Common myeloid progenitor, CD34-positive (primary cell): ENCODE results near the gene DIP2C.
"Not testable (repeated sequence)": the region's sequence is repeated elsewhere in the genome, so short reads cannot be mapped to it uniquely, and the experiment has no call there.

Source experiments
- CTCF ChIA-PET: fragments of 350-600 bp; sonication (Branson Sonifier 250); formaldehyde crosslinking; loops from one replicate; lab custom pipeline; 2021; ENCODE audit warnings: antibody characterized with exemption; lab: Charles Lee
- POLR2A ChIA-PET: fragments of 350-600 bp; sonication (Branson Sonifier 250); formaldehyde crosslinking; loops from one replicate; lab custom pipeline; 2021; ENCODE audit warnings: antibody characterized with exemption; lab: Charles Lee
- DNase-seq, 3 donors: peaks; one replicate each; pipeline versions ENCODE4 v3.0.0 to v3.0.0-alpha.2; 2013
- H3K27ac ChIP-seq, 2 experiments: 1 replicate in 1 of 2; 2 replicates in 1 of 2; pipeline ENCODE4 v1.7.0; 2013; ENCODE audit warnings: inconsistent platforms in 2 of 2, low read length in 2 of 2, mild to moderate bottlenecking in 2 of 2, low read depth in 1 of 2, moderate library complexity in 1 of 2; ENCODE audit not compliant: severe bottlenecking in 2 of 2, insufficient read depth in 1 of 2, poor library complexity in 1 of 2
- H3K27me3 ChIP-seq, 5 experiments: replicated peaks in 2 of 5; 1 replicate in 3 of 5; 2 replicates in 2 of 5; pipeline versions ENCODE4 v1.6.1 to v1.7.0; 2013; ENCODE audit warnings: low read length in 4 of 5, mild to moderate bottlenecking in 2 of 5, moderate library complexity in 2 of 5, inconsistent platforms in 1 of 5; ENCODE audit not compliant: insufficient read depth in 5 of 5, control insufficient read depth in 4 of 5
- H3K36me3 ChIP-seq, 4 experiments: 1 replicate in 2 of 4; 2 replicates in 2 of 4; pipeline versions ENCODE4 v1.6.1 to v1.7.0; 2013; ENCODE audit warnings: low read length in 3 of 4, control low read depth in 1 of 4, mild to moderate bottlenecking in 1 of 4; ENCODE audit not compliant: control insufficient read depth in 4 of 4, insufficient read depth in 4 of 4
- H3K4me1 ChIP-seq, 4 experiments: 1 replicate in 3 of 4; 2 replicates in 1 of 4; pipeline versions ENCODE4 v1.6.1 to v1.7.1; 2013; ENCODE audit warnings: low read length in 3 of 4, mild to moderate bottlenecking in 3 of 4, control low read depth in 1 of 4, inconsistent platforms in 1 of 4, moderate library complexity in 1 of 4; ENCODE audit not compliant: control insufficient read depth in 4 of 4, insufficient read depth in 4 of 4; ENCODE audit errors: control extremely low read depth in 1 of 4
- H3K4me3 ChIP-seq, 7 experiments: 1 replicate in 4 of 7; 2 replicates in 3 of 7; pipeline versions ENCODE4 v1.5.1 to v1.7.0; 2013; ENCODE audit warnings: mild to moderate bottlenecking in 7 of 7, low read length in 6 of 7, moderate library complexity in 6 of 7, inconsistent platforms in 2 of 7, low read depth in 2 of 7, control low read depth in 1 of 7; ENCODE audit not compliant: insufficient read depth in 4 of 7, control insufficient read depth in 1 of 7; ENCODE audit errors: extremely low read depth in 1 of 7
- H3K9me3 ChIP-seq, 5 experiments: 1 replicate in 4 of 5; 2 replicates in 1 of 5; pipeline versions ENCODE4 v1.6.1 to v1.7.1; 2013; ENCODE audit warnings: low read length in 4 of 5, mild to moderate bottlenecking in 2 of 5, inconsistent platforms in 1 of 5, low read depth in 1 of 5, moderate library complexity in 1 of 5; ENCODE audit not compliant: control insufficient read depth in 4 of 5, insufficient read depth in 2 of 5; ENCODE audit errors: control extremely low read depth in 1 of 5
- WGBS: methylation state at CpG from one replicate; pipeline ENCODE4 v1.1.5; 2013; ENCODE audit not compliant: insufficient coverage; 5-methylcytosine and 5-hydroxymethylcytosine counted together

Gene DIP2C

DNA sequence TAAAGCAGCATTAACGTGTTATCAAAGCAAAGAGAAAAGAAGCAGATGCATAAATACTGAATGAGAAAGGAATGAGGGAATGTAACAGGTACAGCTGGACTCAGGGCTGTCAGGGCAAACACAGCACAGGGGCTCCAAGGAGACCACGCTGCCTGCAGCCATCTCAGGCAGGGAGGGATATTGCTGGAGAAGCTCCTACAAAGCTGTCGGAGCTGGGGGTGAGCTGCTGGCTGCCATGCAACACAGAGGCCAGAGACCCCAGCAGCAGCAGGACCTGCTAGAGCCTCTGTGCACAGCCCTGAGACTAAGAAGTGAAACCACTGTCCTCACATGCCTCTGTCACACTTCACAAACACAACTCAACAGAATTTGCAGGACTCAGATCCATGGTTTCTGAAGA, 235.8 kb downstream of the DIP2C start:
- Histone ChIP-seq H3K36me3 (no peaks in the 10 kb centered on the region), H3K27me3 (peaks cover 0 to 15% (median 6%) of the 10 kb centered on the region in 5 experiments), H3K4me3 (no peak overlapping the region), H3K4me1 (peaks cover 0 to 8% (median 5%) of the 10 kb centered on the region in 4 experiments), H3K9me3 (peaks cover 0 to 4% (median 0%) of the 10 kb centered on the region in 5 experiments), H3K27ac (no peak overlapping the region)
- ChIA-PET CTCF (no interaction called here), POLR2A (no interaction called here)
- DNase-seq, result no peak
- 97% methylated on average over 3 of the region's 3 CpGs for WGBS

DNA sequence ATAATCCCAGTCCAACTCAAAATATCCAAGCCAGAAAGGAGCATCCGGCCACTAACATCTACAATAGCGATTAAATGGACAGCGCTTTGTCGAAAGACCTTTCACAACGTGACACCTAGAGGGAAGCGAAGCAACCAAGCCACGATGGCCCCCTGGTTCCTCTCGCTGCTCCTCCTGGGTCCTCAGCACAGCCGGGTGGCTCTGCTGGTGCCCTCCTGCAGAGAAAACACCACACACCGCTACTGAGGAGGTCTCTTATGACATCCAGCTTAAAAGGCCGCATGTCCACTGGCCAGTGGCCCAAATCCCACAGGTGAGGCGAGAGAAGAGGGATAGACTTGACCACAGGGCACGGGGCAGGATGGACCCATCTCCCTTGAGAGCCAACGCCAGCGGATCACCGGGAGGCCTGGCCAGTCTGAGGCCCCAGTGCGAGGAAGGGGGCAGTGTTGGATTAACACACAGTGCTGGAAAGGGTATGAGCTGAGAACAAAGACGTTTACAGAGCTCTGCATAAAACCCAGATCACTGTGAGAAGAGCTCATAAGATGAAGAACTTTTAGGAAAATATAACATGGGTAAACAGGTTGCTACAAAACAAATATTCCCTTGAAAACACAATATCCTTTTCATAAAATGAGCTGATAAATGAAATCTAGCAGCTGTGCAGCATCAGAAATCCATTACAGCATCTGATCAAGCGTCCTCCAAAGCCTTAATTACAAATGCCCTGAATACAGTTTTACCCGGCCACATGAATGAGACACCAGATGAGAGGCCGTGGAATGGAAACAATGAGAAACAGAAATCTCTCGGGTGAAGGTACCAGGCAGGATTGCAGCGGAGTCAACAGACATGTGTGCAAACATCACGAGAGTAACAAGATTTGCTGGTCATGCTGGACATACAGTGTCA, 236.7 kb downstream of the DIP2C start:
- Histone ChIP-seq H3K4me1 (peaks cover 0 to 8% (median 5%) of the 10 kb centered on the region in 4 experiments), H3K27me3 (peaks cover 0 to 13% (median 6%) of the 10 kb centered on the region in 5 experiments), H3K27ac (no peak overlapping the region), H3K4me3 (no peak overlapping the region), H3K9me3 (peaks cover 0 to 4% (median 0%) of the 10 kb centered on the region in 5 experiments), H3K36me3 (no peaks in the 10 kb centered on the region)
- 95% methylated on average over 23 of the region's 24 CpGs for WGBS
- DNase-seq, result no peak
- ChIA-PET POLR2A (no interaction called here), CTCF (interaction anchor here (0.6 kb wide), 1 partner anchor 244 kb away, joined by 3 read pairs; no protein-coding TSS in a partner anchor)

DNA sequence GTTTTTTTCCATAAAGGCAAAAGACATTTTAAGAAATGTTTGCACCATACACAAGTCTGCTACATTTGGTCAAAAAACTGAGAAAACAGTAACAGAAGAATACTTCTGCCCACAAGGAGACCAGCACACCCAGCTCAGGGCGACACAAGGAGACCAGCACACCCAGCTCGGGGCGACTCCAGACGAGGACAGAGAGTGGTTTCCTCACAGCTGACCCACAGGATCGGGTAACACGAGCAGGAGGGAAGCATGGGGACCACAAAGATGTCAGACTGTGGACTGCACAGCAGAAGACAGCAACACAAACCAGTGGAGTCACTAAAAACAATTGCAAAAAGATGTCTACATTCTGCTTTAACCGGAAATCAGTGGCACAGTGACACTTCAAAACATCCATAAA, 237.6 kb downstream of the DIP2C start:
- Histone ChIP-seq H3K36me3 (no peaks in the 10 kb centered on the region), H3K4me1 (peaks cover 0 to 8% (median 5%) of the 10 kb centered on the region in 4 experiments), H3K27ac (no peak overlapping the region), H3K27me3 (peaks cover 0 to 11% (median 6%) of the 10 kb centered on the region in 5 experiments), H3K9me3 (peaks cover 0 to 4% (median 0%) of the 10 kb centered on the region in 5 experiments), H3K4me3 (no peak overlapping the region)
- ChIA-PET CTCF (no interaction called here), POLR2A (no interaction called here)
- WGBS, result 85% methylated on average over 7 of the region's 7 CpGs
- no peak for DNase-seq

DNA sequence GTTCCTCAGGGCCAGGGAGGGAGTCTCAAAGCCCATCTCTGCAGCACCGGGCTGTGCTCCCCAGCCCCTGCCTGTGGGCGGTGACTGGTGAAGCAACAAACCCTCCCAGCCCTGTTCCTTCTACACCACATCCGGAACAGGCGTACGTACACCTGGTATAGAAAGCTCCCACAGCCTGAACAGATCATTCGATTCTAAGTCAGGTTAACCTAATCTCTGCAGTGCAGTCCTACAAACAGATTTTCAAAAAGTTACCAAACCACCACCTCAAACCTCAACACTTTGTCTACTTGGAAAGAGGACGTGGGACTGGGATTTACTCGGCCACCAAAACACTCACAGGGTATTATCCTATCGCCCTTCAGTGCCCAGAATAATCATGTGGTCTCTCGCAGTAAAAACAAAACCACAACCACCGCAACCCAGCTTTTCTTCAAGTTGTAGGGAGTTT, 238.4 kb downstream of the DIP2C start:
- no peaks in the 10 kb centered on the region for H3K36me3 ChIP-seq
- peak; percentile 26 to 84 (median 72) for DNase-seq
- H3K4me3 ChIP-seq, result no peak overlapping the region
- POLR2A ChIA-PET, result no interaction called here
- peaks cover 0 to 8% (median 5%) of the 10 kb centered on the region in 4 experiments for H3K4me1 ChIP-seq
- H3K9me3 ChIP-seq, result peaks cover 0 to 4% (median 0%) of the 10 kb centered on the region in 5 experiments
- peaks cover 0 to 11% (median 6%) of the 10 kb centered on the region in 5 experiments for H3K27me3 ChIP-seq
- CTCF ChIA-PET, result no interaction called here
- 14% methylated on average over 10 of the region's 11 CpGs for WGBS
- H3K27ac ChIP-seq, result no peak overlapping the region

DNA sequence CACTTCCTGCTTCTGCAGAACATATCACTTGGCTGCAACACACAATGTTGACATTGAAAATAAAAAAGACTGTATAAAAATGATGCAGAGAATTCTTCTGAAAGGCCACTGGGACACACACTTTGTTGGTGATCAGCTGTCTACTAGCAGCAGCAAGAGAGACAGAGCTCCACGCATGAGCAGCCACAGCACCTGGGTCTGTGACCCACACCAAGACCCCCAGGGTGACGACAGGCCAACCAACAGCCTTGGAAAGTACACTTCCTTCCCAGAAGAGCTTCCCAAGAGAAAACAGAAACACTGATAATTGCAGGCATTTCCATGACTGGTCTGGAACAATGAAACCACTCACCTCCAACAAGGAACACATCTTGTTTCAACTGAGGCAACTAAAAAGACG, 239.0 kb downstream of the DIP2C start:
- 100% methylated on average over 1 of the region's 3 CpGs for WGBS
- peaks cover 0 to 11% (median 6%) of the 10 kb centered on the region in 5 experiments for H3K27me3 ChIP-seq
- DNase-seq, result peak in 1 of 3 donors; percentile 1
- no peaks in the 10 kb centered on the region for H3K36me3 ChIP-seq
- H3K9me3 ChIP-seq, result peaks cover 0 to 4% (median 0%) of the 10 kb centered on the region in 5 experiments
- POLR2A ChIA-PET, result no interaction called here
- H3K4me1 ChIP-seq, result peaks cover 0 to 8% (median 5%) of the 10 kb centered on the region in 4 experiments
- no peak overlapping the region for H3K27ac ChIP-seq
- CTCF ChIA-PET, result no interaction called here
- peak overlapping the region in 1 of 7 experiments; percentile 5 for H3K4me3 ChIP-seq

DNA sequence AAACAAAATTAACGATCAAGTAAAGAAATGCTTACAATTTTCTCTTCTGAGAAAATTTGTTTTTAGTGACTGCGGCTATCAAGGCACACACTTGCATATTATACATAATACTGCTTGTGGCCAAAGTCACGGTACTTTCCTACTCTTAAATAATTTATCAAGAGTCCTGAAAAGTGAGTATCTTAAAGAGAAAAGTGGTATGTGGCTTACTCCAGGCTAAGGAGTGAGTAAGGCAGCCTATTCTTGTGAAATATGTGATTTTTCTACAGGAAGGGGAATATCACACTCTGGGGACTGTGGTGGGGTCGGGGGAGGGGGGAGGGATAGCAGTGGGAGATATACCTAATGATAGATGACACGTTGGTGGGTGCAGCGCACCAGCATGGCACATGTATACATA, 240.1 kb downstream of the DIP2C start:
- H3K36me3 ChIP-seq, H3K27ac ChIP-seq, CTCF ChIA-PET, DNase-seq, H3K4me3 ChIP-seq, H3K4me1 ChIP-seq, POLR2A ChIA-PET, H3K9me3 ChIP-seq: not testable (repeated sequence)
- H3K27me3 ChIP-seq, result peaks cover 0 to 11% (median 6%) of the 10 kb centered on the region in 5 experiments
- WGBS, result 86% methylated on average over 2 of the region's 6 CpGs

DNA sequence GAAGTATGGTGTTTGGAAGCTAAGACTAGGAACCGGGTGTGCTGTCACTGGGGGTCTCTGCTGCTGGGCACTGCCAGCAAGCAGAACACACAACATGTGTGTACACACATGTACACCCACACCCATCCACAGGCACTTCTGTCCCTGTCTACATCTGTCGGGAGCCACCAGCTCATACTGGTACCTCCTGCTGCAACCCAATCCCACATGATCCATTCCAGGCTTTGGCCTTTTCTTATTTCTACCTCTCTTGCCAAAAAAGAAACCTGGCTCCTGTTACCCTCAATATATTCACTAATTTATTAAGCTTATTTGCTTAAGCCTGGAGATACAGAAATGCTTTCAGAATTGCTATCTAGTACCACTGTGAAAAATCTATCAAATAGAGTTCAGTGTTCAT, 246.0 kb downstream of the DIP2C start:
- ChIA-PET POLR2A (no interaction called here), CTCF (no interaction called here)
- Histone ChIP-seq H3K27me3 (peaks cover 0 to 3% (median 0%) of the 10 kb centered on the region in 5 experiments), H3K27ac (no peak overlapping the region), H3K4me1 (no peaks in the 10 kb centered on the region), H3K4me3 (no peak overlapping the region), H3K9me3 (no peaks in the 10 kb centered on the region), H3K36me3 (no peaks in the 10 kb centered on the region)
- 100% methylated on average over 2 of the region's 2 CpGs for WGBS
- no peak for DNase-seq
